HepG2 (cell line): ENCODE results near the gene SLC4A7. TPM values are rescaled to one million over a fixed set of nuclear protein-coding genes. Genes with fewer than 3 reads are reported as not detected.

Experiments used
- ATAC-seq: fragments of 200-7000 bp; cut with Tn5 transposase; 3 replicates; pipeline ENCODE4 v1.9.1; 2020; ENCODE audit warnings: mild to moderate bottlenecking, moderate library complexity
- BruUV-seq: library from RNA; stranded (reverse); fragments of 400-500 nt; replicated peaks from 2 replicates; lab custom pipeline; 2021; lab: Mats Ljungman, UMichigan
- CTCF ChIA-PET: fragments of 300-600 bp; formaldehyde crosslinking; extraction: SDS; loops from one replicate; lab custom pipeline; 2021; ENCODE audit warnings: low total read pairs, inconsistent platforms, low intra/inter-chr PET ratio; lab: Yijun Ruan, JAX
- POLR2A ChIA-PET: fragments of 350-600 bp; sonication (Branson Sonifier 250); formaldehyde crosslinking; loops from one replicate; lab custom pipeline; 2020; ENCODE audit warnings: antibody characterized with exemption, inconsistent platforms; lab: Yijun Ruan, JAX
- DNase-seq: peaks from one replicate; pipeline ENCODE4 v3.0.0-alpha.2; 2015; ENCODE audit warnings: low spot score
- FAIRE-seq: peaks from 3 replicates; lab custom pipeline; 2011; peaks lifted over from hg19 to GRCh38; lab: Jason Lieb, UNC
- H2AFZ ChIP-seq: one replicate; pipeline ENCODE4 v1.6.1; 2011; ENCODE audit warnings: low read length, inconsistent platforms
- H3K27ac ChIP-seq: fragments of 300-600 bp; 3 replicates; pipeline ENCODE4 v1.8.0; 2011; ENCODE audit warnings: mixed run types, mild to moderate bottlenecking, mixed read lengths, low read length, inconsistent platforms; ENCODE audit not compliant: insufficient read depth; ENCODE audit errors: extremely low read length
- H3K27me3 ChIP-seq, 2 experiments: fragments of 200-600 bp in 1 of 2; 2 replicates in 1 of 2; 3 replicates in 1 of 2; pipeline versions ENCODE4 v1.6.0 to v1.8.0; 2011; ENCODE audit warnings: low read length in 2 of 2, mild to moderate bottlenecking in 2 of 2, moderate library complexity in 2 of 2, inconsistent platforms in 1 of 2; ENCODE audit not compliant: insufficient read depth in 2 of 2, control insufficient read depth in 1 of 2
- H3K36me3 ChIP-seq, 2 experiments: fragments of 200-600 bp in 1 of 2; replicated peaks in 1 of 2; 2 replicates in 1 of 2; 3 replicates in 1 of 2; pipeline versions ENCODE4 v1.5.1 to v1.8.0; 2011; ENCODE audit warnings: low read length in 2 of 2, inconsistent platforms in 1 of 2; ENCODE audit not compliant: insufficient read depth in 2 of 2, control insufficient read depth in 1 of 2
- H3K4me1 ChIP-seq: 2 replicates; pipeline ENCODE4 v1.5.1; 2012; ENCODE audit warnings: low read length, inconsistent platforms; ENCODE audit not compliant: insufficient read depth
- H3K4me2 ChIP-seq: 2 replicates; pipeline ENCODE4 v1.6.0; 2011; ENCODE audit warnings: low read depth, low read length, inconsistent platforms
- H3K4me3 ChIP-seq, 3 experiments: fragments of 200-600 bp in 1 of 3; sonication (generic), shearing (Covaris generic) in 1 of 3; replicated peaks in 1 of 3; 2 replicates each; pipeline ENCODE4 v1.5.1; 2011 to 2016; ENCODE audit warnings: low read length in 3 of 3, inconsistent platforms in 2 of 3, low read depth in 2 of 3, mild to moderate bottlenecking in 2 of 3, control low read depth in 1 of 3, mixed read lengths in 1 of 3; ENCODE audit not compliant: insufficient read depth in 1 of 3
- H3K79me2 ChIP-seq: one replicate; pipeline ENCODE4 v1.6.1; 2011; ENCODE audit warnings: low read length, inconsistent platforms; ENCODE audit not compliant: insufficient read depth
- H3K9ac ChIP-seq: 2 replicates; pipeline ENCODE4 v1.6.0; 2011; ENCODE audit warnings: mild to moderate bottlenecking, low read depth, low read length, inconsistent platforms; ENCODE audit not compliant: insufficient read depth
- H3K9me3 ChIP-seq: 2 replicates; pipeline ENCODE4 v1.5.1; 2012; ENCODE audit warnings: mild to moderate bottlenecking, low read length
- H4K20me1 ChIP-seq: 2 replicates; pipeline ENCODE4 v1.6.0; 2011; ENCODE audit warnings: inconsistent platforms, mild to moderate bottlenecking, low read length, moderate library complexity; ENCODE audit not compliant: insufficient read depth
- DMAP1 ChIP-seq: IDR thresholded peaks from 2 replicates; pipeline ENCODE4 v1.6.1; 2016
- HMGXB3 ChIP-seq: sonication (generic); formaldehyde crosslinking; IDR thresholded peaks from 2 replicates; pipeline ENCODE4 v1.4.0; 2020; ENCODE audit warnings: missing genetic modification reagents, borderline replicate concordance
- PLSCR1 ChIP-seq: sonication (generic); formaldehyde crosslinking; IDR thresholded peaks from 2 replicates; pipeline ENCODE4 v1.5.0; 2020; ENCODE audit warnings: missing genetic modification reagents, mild to moderate bottlenecking, borderline replicate concordance
- RBM39 ChIP-seq: fragments of 200-400 bp; formaldehyde crosslinking; IDR thresholded peaks from one replicate; pipeline ENCODE4 v1.6.1; 2018; ENCODE audit warnings: antibody characterized with exemption, mild to moderate bottlenecking, low read depth, low read length; ENCODE audit not compliant: poor library complexity, severe bottlenecking
- ZNF281 ChIP-seq: sonication (generic); formaldehyde crosslinking; IDR thresholded peaks from 2 replicates; pipeline ENCODE4 v1.4.0; 2020; ENCODE audit warnings: missing genetic modification reagents, borderline replicate concordance
- WGBS: methylation state at CpG from one replicate; pipeline ENCODE4 v1.1.6; 2017; ENCODE audit warnings: low lambda C conversion rate; 5-methylcytosine and 5-hydroxymethylcytosine counted together
- in situ Hi-C: cut with HindIII; loops from 2 replicates; pipeline ENCODE4 v1.10.0; 2017; ENCODE audit warnings: low pct_unique_long_range_greater_than_20kb; ENCODE audit not compliant: extremely low pct_ligation_motif_present
- intact Hi-C: fragments of 100-400 bp; cut with micrococcal nuclease; formaldehyde crosslinking; loops from one replicate; pipeline ENCODE4 v1.10.0; 2022; ENCODE audit not compliant: unreplicated experiment
- polyA plus RNA-seq, 8 experiments: library from polyadenylated mRNA; depleted of rRNA in 3 of 8; stranded (reverse) in 7 of 8; unstranded in 1 of 8; fragments of >200 nt; fragmentation: Illumina TruSeq in 4 of 8; extraction: Trizol in 4 of 8; gene quantifications; 2 replicates each; pipeline versions ENCODE4 v1.2.1 to v1.2.3, GENCODE V29; 2011 to 2016; ENCODE audit warnings: low read depth in 4 of 8, missing spikeins in 1 of 8, mixed read lengths in 1 of 8; ENCODE audit not compliant: insufficient read depth in 1 of 8
- total RNA-seq, 5 experiments: library from RNA; depleted of rRNA; stranded (reverse); fragments of >200 nt; fragmentation: Illumina TruSeq; extraction: Trizol; gene quantifications; 2 replicates each; pipeline ENCODE4 v1.2.3, GENCODE V29; 2016; ENCODE audit warnings: low read depth in 1 of 5

SLC4A7 gene
- total and polyA plus RNA-seq, 2 of the 13 experiments (the other 11 are each of a cell fraction or from before 2014, with no cell fraction given) = 16.4 to 43.8 TPM

GRCh38 chr3:27508424-27508823, 24.2 kb upstream of the SLC4A7 start:
- no peak for ATAC-seq
- TF ChIP-seq HMGXB3 (CRISPR knock-in tag) (no peak), DMAP1 (no peak), PLSCR1 (CRISPR knock-in tag) (no peak), RBM39 (no peak), ZNF281 (no peak)
- no peak for DNase-seq
- Histone ChIP-seq H2AFZ (no peak overlapping the region), H4K20me1 (no peaks in the 10 kb centered on the region), H3K4me1 (peaks cover 33% of the 10 kb centered on the region), H3K36me3 (no peaks in the 10 kb centered on the region), H3K9me3 (no peaks in the 10 kb centered on the region), H3K27ac (no peak overlapping the region), H3K79me2 (no peaks in the 10 kb centered on the region), H3K4me3 (no peak overlapping the region), H3K9ac (no peak overlapping the region), H3K4me2 (no peak overlapping the region), H3K27me3 (no peaks in the 10 kb centered on the region; a peak in 1 of 5 replicates)
- no TSS peak for BruUV-seq
- FAIRE-seq = no peak
- CTCF ChIA-PET = no interaction called here
- in situ Hi-C loops = no loop called here
- 72% methylated on average over 2 of the region's 2 CpGs for WGBS
- intact Hi-C loops = no loop called here
- POLR2A ChIA-PET = no interaction called here
